ENCODE data around the gene HCRT. TPM values are rescaled to one million over a fixed set of nuclear protein-coding genes. Genes with fewer than 3 reads are reported as not detected.

The HCRT gene
- total RNA-seq, 2 experiments from 2014 or later: not detected

DNA sequence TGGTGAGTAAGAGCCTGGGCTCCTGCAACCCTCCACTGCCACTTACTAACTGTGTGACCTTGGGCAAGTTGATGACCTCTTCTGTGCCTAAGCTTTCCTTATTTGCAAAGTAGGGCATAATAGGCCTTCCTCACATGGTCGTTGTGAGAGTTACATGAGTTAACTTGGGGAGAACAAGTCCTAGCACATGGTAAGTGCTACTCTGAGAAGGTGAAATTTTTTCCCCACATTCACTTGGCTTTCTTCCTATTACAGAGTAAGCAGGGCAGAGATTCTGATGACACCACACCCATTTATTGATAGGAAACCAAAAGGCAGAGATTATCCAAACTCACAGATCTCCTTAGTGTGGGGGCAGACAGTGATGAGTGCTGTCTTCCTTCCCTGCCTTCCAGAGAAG, 5.9 kb downstream of the HCRT start:
- Mint-ChIP-seq H3K36me3 (ENCODE audit: low read depth) (no peaks in the 10 kb centered on the region), H3K4me1 (ENCODE audit: low read depth) (peaks cover 35% of the 10 kb centered on the region), H3K4me3 (peak overlapping the region; percentile 80), H3K27me3 (peaks cover 43% of the 10 kb centered on the region), H3K9me3 (no peaks in the 10 kb centered on the region), H3K27ac (no peak overlapping the region)
- TF ChIP-seq CTCF (IDR thresholded peaks at IDR 0.05): no peak
- ChIA-PET CTCF (interaction anchor here (0.9 kb wide), 1 partner anchor 227 kb away, joined by 5 read pairs; no protein-coding TSS in a partner anchor), POLR2A (no interaction called here)
- peaks cover 0 to 15% of the 10 kb centered on the region in 2 experiments for H3K27me3 ChIP-seq (ENCODE audit: control insufficient read depth in 1 of 2, insufficient read depth in 2 of 2, low read length in 2 of 2)
- no peaks in the 10 kb centered on the region for H3K36me3 ChIP-seq (ENCODE audit: insufficient read depth, low read length)
- ATAC-seq (ENCODE audit: poor library complexity) (no peak), DNase-seq (peak in 1 of 14 experiments; percentile 27)
- H3K9me3 ChIP-seq (ENCODE audit: control insufficient read depth in 1 of 2, insufficient read depth in 1 of 2, low read length in 2 of 2): peaks cover 0 to 12% of the 10 kb centered on the region in 2 experiments
- no peak overlapping the region for H3K4me3 ChIP-seq (ENCODE audit: low read length)
- intact Hi-C loops (cut with DNase I, micrococcal nuclease): loop anchor here in 1 of 2 experiments (2.0 kb wide), 1 partner anchor 23 kb away; no protein-coding TSS in a partner anchor
- H3K4me1 ChIP-seq (ENCODE audit: insufficient read depth, low read length): peaks cover 54% of the 10 kb centered on the region
- H3K27ac ChIP-seq (ENCODE audit: low read depth in 1 of 2, low read length in 2 of 2): no peak overlapping the region

GRCh38 chr17:42178817-42179216, 6.4 kb downstream of the HCRT start:
- H3K4me3 Mint-ChIP-seq: peak overlapping the region; percentile 38
- intact Hi-C loops (cut with DNase I, micrococcal nuclease): loop anchor here in 1 of 2 experiments (2.0 kb wide), 1 partner anchor 22 kb away; no protein-coding TSS in a partner anchor

DNA sequence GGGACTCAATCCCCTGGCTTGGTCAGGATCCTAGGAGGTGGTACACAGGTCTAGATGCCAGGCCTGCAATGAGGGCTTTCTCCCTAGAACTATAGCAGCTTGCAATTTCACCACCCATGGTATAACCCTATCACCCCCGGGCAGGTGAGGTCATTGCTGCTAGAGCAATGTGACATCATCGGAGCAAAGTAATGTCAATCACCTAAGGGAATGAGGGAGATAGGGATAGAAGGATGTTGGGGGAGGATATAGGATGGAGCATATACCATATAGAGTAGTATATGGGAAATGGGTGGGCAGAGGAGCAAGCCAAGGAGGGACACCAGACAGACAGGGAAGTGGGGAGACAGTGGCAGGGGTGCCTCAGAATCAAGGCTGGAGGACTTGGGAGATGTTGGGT, 7.6 kb downstream of the HCRT start:
- no peak for TF ChIP-seq CTCF (IDR thresholded peaks at IDR 0.05)
- DNase-seq: no peak
- peaks cover 38% of the 10 kb centered on the region for H3K27me3 Mint-ChIP-seq
- ChIA-PET POLR2A (no interaction called here), CTCF (no interaction called here)
- Histone ChIP-seq H3K36me3 (ENCODE audit: insufficient read depth, low read length) (no peaks in the 10 kb centered on the region), H3K9me3 (ENCODE audit: control insufficient read depth in 1 of 2, insufficient read depth in 1 of 2, low read length in 2 of 2) (peaks cover 0 to 12% of the 10 kb centered on the region in 2 experiments), H3K4me3 (ENCODE audit: low read length) (no peak overlapping the region), H3K27ac (ENCODE audit: low read depth in 1 of 2, low read length in 2 of 2) (no peak overlapping the region), H3K4me1 (ENCODE audit: insufficient read depth, low read length) (peaks cover 40% of the 10 kb centered on the region), H3K27me3 (ENCODE audit: control insufficient read depth in 1 of 2, insufficient read depth in 2 of 2, low read length in 2 of 2) (peaks cover 0 to 15% of the 10 kb centered on the region in 2 experiments)
- no peaks in the 10 kb centered on the region for H3K36me3 Mint-ChIP-seq (ENCODE audit: low read depth)
- intact Hi-C loops (cut with DNase I, micrococcal nuclease): loop anchor here in 1 of 2 experiments (2.0 kb wide), 1 partner anchor 21 kb away; no protein-coding TSS in a partner anchor
- H3K4me1 Mint-ChIP-seq (ENCODE audit: low read depth): peaks cover 27% of the 10 kb centered on the region
- no peaks in the 10 kb centered on the region for H3K9me3 Mint-ChIP-seq
- H3K4me3 Mint-ChIP-seq: peak overlapping the region; percentile 48
- no peak for ATAC-seq (ENCODE audit: poor library complexity)
- no peak overlapping the region for H3K27ac Mint-ChIP-seq

More at GRCh38 chr17:42178817-42179216, 6.4 kb downstream of the HCRT start:
- Mint-ChIP-seq H3K9me3 (no peaks in the 10 kb centered on the region), H3K36me3 (ENCODE audit: low read depth) (no peaks in the 10 kb centered on the region), H3K27ac (no peak overlapping the region), H3K4me1 (ENCODE audit: low read depth) (peaks cover 32% of the 10 kb centered on the region), H3K27me3 (peaks cover 43% of the 10 kb centered on the region)
- Histone ChIP-seq H3K27ac (ENCODE audit: low read depth in 1 of 2, low read length in 2 of 2) (no peak overlapping the region), H3K36me3 (ENCODE audit: insufficient read depth, low read length) (no peaks in the 10 kb centered on the region), H3K4me1 (ENCODE audit: insufficient read depth, low read length) (peaks cover 52% of the 10 kb centered on the region), H3K4me3 (ENCODE audit: low read length) (no peak overlapping the region), H3K9me3 (ENCODE audit: control insufficient read depth in 1 of 2, insufficient read depth in 1 of 2, low read length in 2 of 2) (peaks cover 0 to 12% of the 10 kb centered on the region in 2 experiments), H3K27me3 (ENCODE audit: control insufficient read depth in 1 of 2, insufficient read depth in 2 of 2, low read length in 2 of 2) (peaks cover 0 to 15% of the 10 kb centered on the region in 2 experiments)
- ATAC-seq (ENCODE audit: poor library complexity): no peak
- peak in 4 of 14 experiments; percentile 11 to 76 (median 42) for DNase-seq
- CTCF ChIA-PET: no interaction called here
- POLR2A ChIA-PET: no interaction called here
- TF ChIP-seq CTCF (IDR thresholded peaks at IDR 0.05): no peak

Data from CD4-positive, alpha-beta T cell (primary cell).